ELR (cell line): ENCODE results near the gene NCOA3.

Experiments
- DNase-seq: peaks from one replicate; pipeline ENCODE4 v3.0.0-alpha.2; 2015; ENCODE audit warnings: low read depth

NCOA3 gene

DNA sequence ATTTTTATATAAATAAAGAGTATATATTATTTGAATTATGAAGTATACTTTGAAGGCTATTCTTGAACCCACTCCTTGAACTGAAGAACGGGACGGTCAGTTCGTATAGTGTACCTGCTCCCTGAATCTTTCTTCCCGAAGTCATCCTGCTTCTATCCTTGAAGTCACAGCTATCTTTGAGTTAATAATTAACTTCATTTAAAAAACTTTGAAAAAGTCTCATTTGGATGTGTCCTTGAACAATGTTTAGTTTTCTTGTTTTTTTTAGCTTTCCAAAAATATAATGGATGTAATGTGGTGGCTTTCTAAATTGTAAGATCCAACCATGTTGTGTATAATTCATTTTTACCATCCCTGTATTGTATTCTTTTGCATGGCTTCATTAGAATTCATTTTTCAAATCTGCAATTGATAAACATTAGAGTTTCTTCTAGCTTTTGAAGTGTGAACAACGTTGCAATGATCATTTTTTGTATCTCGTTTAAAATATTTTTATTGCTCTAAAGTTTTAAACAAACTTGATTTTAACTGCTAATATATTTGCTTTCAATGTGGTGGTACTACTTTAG, 94.4 kb downstream of the NCOA3 start:
- DNase-seq = no peak

DNA sequence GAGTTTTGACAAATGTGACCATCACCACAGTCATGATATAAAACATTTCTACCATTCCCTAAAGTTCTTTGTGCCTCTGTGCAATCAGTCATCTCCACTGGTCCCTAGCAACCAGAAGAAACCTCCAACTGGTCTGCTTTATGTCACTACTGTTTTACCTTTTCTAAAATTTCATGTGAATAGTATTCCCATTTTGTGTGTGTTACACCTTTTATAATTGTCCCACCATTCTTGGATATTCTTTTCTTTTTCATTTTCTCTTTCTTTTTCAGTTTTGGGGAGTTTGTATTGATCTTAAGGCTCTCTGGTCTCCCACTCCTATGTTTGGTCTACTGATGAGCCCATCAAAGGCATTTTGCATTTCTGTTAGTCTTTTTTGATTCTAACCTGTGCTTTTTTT, 95.4 kb downstream of the NCOA3 start:
- no peak for DNase-seq

GRCh38 chr20:47598911-47599744, 97.4 kb downstream of the NCOA3 start:
- no peak for DNase-seq

- no peak for DNase-seq
Observed at GRCh38 chr20:47600967-47601547, 99.4 kb downstream of the NCOA3 start.

- DNase-seq = no peak
Observed at GRCh38 chr20:47603260-47603659, 101.6 kb downstream of the NCOA3 start.

DNA sequence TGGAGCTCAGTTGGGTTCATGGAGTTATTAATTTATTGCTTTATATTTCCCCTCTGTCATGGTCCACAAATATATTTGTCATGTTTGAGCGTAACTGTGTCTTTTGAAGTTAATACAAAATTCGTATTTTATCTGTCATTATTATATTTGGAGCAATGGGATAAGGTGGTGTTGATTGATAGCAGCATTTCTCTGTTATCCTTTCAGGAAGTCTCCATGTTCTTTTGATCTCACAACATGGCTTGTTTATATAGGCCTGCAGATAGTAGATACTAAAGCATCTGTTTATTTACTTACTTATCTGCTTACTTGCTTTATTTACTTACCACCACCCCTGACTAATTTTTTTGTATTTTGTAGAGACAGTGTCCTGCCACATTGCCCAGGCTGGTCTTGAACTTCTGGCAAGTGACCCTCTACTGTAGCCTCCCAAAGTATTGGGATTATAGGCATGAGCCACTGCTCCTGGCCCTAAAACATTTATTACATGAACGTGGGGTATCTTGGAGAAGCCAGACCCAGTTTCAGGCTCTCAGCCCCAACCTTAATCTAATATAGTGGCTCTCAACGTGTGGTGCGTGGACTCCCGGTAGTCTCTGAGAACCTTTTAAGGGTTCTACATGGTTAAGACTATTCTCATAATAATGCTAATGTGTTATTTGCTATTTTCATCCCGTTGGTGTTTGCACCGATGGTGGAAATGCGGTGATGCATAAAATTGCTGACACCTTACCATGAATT, 104.2 kb downstream of the NCOA3 start:
- no peak for DNase-seq

DNA sequence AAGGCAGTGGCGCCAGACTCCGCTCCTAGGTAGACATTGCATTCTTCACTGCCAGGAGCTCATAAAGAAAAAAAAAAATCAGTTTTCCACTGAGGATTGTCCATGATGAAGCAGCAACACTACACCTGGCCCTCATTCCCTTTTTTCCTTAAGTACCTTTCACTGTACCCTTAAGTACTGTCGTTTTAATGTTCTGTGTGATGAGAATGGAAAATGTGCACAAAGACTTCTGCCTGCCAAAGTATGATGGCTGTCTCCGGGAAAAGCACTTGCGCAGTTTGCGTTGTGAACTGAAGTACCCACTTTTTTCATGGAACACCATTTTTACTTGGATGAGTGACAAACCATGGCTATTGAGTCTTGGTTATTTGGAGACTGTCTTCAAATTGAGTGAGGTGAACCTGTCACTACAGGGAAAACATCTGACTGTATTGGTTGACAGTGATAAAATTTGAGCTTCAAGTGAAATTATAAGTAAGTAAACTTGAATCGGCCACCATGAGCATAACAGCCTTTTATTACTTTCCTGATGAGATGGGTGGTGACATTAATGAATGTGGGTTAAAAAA, 104.8 kb downstream of the NCOA3 start:
- DNase-seq = no peak

- peak; percentile 66 for DNase-seq
Observed at GRCh38 chr20:47606983-47607613, 105.4 kb downstream of the NCOA3 start.

- DNase-seq = peak; percentile 12
Observed at GRCh38 chr20:47609001-47609400, 107.3 kb downstream of the NCOA3 start.

DNA sequence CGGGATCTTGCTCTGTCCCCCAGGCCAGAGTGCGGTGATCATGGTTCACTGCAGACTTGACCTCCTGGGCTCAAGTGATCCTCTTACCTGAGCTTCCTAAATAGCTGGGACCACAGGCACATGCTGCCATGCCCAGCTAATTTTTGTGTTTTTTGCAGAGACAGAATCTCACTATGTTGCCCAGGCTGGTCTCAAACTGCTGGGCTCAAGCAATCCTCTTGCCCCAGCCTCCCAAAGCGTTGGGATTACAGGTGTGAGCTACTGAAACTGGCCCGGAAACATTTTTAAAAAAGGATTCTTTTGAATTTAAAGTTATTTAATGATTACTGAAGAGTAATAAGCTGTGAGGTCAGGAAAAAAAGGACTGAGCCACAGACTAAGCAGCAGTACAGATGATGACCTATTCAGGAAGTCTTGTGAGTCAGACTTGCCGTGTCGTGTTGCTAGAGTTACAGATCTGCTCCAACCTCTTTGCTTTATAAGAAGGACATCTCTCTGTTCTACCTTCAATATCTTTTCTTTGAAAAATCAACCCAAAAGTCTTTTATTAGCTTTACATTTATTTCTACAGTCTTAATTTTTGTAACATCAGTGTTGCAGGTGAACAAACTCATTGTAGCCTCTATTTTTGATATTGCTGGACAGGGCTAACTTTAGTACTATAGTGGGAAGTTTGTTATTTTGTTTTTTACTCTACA, 108.7 kb downstream of the NCOA3 start:
- peak; percentile 87 for DNase-seq

DNA sequence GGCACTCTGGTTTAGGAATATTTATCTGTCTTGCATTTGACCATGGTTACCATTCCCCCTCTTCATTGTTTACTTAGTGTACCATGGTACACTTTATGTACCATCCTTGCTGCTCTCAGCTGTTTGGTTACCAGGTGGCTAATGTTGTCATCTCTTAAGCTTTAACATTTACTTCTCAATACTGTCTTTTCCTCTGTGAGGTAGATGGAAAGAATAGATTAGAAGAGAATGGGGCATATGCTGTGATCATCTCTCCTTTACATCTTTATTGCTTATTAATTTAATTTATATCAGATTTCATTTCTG, 109.2 kb downstream of the NCOA3 start:
- DNase-seq = no peak

DNA sequence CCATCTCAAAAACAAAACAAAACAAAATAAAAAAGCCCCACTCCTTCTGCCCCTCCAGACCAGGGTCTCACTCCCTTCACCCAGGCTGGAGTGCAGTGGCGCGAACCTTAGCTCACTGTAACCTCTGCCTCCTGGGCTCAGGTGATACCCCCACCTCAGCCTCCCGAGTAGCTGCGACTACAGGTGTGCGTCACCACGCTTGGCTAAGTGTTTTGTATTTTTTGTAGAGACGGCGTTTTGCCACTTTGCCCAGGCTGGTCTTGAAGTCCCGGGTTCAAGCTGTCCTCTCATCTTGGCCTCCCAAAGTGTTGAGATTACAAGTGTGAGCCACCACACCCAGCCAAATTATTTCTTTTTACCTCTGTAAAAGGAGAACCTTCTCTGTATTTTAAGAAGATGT, 110.1 kb downstream of the NCOA3 start:
- DNase-seq = no peak

DNA sequence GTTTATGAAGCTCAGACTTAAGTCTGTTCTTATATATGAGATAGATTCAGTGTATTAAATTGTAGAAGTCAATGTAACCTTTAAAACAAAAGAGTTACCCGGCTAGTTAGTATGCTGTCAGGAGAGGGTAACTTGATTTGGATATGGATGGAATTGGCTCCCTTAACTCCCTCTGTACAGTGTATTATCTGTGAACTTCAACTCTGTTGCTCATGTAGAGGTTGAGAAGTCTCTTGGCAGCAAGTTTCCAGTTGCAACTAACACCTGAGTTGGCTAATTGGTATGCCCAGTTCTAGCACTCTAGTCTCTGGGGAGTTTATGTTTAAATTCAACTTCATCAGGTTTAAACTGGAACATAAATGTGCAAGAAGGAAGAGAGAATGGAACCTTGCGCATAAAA, 111.0 kb downstream of the NCOA3 start:
- DNase-seq = no peak

DNA sequence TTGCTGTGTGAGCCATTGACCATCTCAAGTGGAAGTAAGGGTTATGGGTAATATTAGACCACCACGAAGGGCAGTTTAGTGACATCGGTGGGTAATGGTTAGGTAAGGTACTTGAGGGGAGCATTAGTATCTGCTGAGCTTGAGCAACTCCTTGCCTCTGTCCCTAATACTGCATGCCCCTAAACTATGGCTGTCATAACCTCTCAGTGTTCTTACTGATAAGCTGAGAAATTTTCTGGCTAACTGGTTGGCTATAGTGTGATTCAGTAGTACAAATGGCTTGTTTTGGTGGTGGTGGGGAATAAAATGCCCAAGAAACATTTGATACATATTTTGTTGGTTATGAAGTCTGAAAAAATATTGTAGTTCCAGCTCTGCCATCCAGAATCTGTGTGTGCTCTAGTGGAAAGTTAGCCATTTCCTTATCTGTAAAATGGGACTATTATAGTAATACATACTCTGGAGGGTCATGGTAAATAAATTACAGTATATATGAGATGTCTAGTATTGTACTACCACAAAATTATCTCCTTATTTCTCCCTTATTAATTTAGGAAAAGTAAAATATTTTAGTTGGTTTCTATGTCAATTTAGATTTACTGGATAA, 113.1 kb downstream of the NCOA3 start:
- no peak for DNase-seq

- no peak for DNase-seq
Observed at GRCh38 chr20:47618479-47618878, 116.8 kb downstream of the NCOA3 start.

GRCh38 chr20:47620808-47621805, 119.4 kb downstream of the NCOA3 start:
- DNase-seq = peak; percentile 85

DNA sequence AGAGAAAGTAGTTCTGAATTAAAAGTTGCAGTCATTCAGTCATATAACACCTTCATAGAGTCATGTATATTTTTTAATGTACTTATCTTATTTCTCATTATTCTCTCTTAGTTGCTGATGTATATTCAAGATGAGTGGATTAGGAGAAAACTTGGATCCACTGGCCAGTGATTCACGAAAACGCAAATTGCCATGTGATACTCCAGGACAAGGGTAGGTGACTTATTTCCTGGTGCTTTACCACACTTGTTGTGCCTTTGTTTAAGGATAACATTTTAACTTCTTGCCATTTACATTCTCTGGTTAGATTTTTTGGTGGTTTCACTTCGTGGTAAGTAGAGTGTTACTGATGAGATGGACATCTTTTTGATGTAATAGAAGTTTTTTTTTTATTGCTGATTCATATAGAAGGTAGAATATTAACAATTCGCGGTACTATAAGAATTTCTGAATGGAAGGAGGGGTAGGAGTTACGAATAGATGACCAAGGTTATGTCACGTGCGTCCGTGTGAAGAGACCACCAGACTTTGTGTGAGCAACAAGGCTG, 120.5 kb downstream of the NCOA3 start:
- no peak for DNase-seq

- DNase-seq = no peak
Observed at GRCh38 chr20:47623206-47623605, 121.5 kb downstream of the NCOA3 start.

DNA sequence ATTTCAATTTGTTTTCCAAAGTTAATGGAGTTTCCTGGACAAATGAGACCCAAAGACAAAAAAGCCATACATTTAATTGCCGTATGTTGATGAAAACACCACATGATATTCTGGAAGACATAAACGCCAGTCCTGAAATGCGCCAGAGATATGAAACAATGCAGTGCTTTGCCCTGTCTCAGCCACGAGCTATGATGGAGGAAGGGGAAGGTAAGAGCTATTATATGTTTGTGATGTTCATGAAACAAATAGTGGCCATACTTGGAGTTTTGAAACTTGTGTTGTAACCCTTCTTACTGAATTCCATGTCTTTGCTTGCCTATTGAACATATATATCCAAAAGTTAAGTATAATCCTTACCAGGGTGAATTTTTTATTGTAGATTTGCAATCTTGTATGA, 125.9 kb downstream of the NCOA3 start:
- DNase-seq = no peak

DNA sequence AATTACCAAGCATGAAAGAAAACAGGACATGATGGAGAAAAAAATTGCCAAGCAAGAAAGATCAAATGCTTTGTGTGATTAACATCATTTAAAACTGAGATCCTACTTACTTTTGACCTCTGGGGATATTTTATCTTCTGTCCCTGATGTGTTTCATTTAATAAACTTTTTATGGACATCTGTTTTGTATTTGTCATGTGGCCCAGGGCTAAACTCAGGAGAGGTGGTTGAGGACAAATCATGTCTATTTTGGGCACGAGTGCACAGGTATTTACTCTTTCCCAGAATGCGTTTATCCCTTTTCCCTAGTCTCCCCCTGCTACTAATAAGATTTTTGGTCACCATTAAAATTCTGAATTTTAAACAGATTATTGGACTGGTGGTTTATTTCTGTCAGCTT, 128.2 kb downstream of the NCOA3 start:
- DNase-seq = no peak
